ENCODE measurements around the gene DNAH3.

GRCh38 chr16:20883554-20884239 is 266.9 kb downstream of the DNAH3 start:
- no peak for TF ChIP-seq CHD4 (IDR thresholded peaks at IDR 0.05; ENCODE audit: borderline replicate concordance)
- TF ChIP-seq, protein P1, sequence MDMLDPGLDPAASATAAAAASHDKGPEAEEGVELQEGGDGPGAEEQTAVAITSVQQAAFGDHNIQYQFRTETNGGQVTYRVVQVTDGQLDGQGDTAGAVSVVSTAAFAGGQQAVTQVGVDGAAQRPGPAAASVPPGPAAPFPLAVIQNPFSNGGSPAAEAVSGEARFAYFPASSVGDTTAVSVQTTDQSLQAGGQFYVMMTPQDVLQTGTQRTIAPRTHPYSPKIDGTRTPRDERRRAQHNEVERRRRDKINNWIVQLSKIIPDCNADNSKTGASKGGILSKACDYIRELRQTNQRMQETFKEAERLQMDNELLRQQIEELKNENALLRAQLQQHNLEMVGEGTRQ (IDR thresholded peaks at IDR 0.05), result no peak
